GM12878 (cell line): ENCODE results near the gene MBOAT7. TPM values are rescaled to one million over a fixed set of nuclear protein-coding genes. Genes with fewer than 3 reads are reported as not detected.
A peak's percentile ranks its signal among the peaks of the same experiment; 100 is the strongest.

Source experiments
- CEBPZ ChIP-seq: fragments of 150-350 bp; IDR thresholded peaks from 2 replicates; pipeline ENCODE4 v1.6.1; 2016; ENCODE audit warnings: low read depth, low read length
- EZH2 ChIP-seq: IDR thresholded peaks from 2 replicates; pipeline ENCODE4 v1.6.1; 2012; ENCODE audit warnings: low read depth, mild to moderate bottlenecking, control low read depth, inconsistent platforms, low read length, borderline replicate concordance; ENCODE audit not compliant: control insufficient read depth
- HSF1 ChIP-seq: fragments of 150-350 bp; IDR thresholded peaks from 2 replicates; pipeline ENCODE4 v1.6.1; 2014; ENCODE audit warnings: mild to moderate bottlenecking, low read depth, low read length
- MYB ChIP-seq: fragments of 150-350 bp; IDR thresholded peaks from 2 replicates; pipeline ENCODE4 v1.6.1; 2014; ENCODE audit warnings: mild to moderate bottlenecking, low read depth, low read length, borderline replicate concordance
- NFXL1 ChIP-seq: fragments of 450-650 bp; IDR thresholded peaks from 2 replicates; pipeline ENCODE4 v1.6.1; 2017; ENCODE audit warnings: antibody characterized with exemption, mild to moderate bottlenecking, borderline replicate concordance
- POLR2A ChIP-seq: IDR thresholded peaks from 2 replicates; pipeline ENCODE4 v1.6.1; 2011; ENCODE audit warnings: low read depth, mild to moderate bottlenecking, low read length
- RB1 ChIP-seq: fragments of 450-650 bp; formaldehyde crosslinking; IDR thresholded peaks from 2 replicates; pipeline ENCODE4 v1.6.1; 2017; ENCODE audit warnings: mild to moderate bottlenecking, borderline replicate concordance
- RCOR1 ChIP-seq: conservative IDR thresholded peaks from 2 replicates; pipeline ENCODE4 v1.6.1; 2012; ENCODE audit warnings: low read depth, low read length, improper control_type of control experiment
- RFX5 ChIP-seq: IDR thresholded peaks from 2 replicates; pipeline ENCODE4 v1.6.1; 2011; ENCODE audit warnings: low read depth, low read length, improper control_type of control experiment
- TARDBP ChIP-seq: IDR thresholded peaks from 2 replicates; pipeline ENCODE4 v1.6.1; 2016; ENCODE audit warnings: borderline replicate concordance
- ZNF592 ChIP-seq: fragments of 450-650 bp; IDR thresholded peaks from 2 replicates; pipeline ENCODE4 v1.6.1; 2017; ENCODE audit warnings: mild to moderate bottlenecking, moderate library complexity
- ZNF622 ChIP-seq: fragments of 450-650 bp; IDR thresholded peaks from 2 replicates; pipeline ENCODE4 v1.6.1; 2017; ENCODE audit warnings: mild to moderate bottlenecking, inconsistent platforms
- polyA plus RNA-seq, 11 experiments: library from polyadenylated mRNA; depleted of rRNA in 4 of 11; unstranded in 6 of 11; stranded (reverse) in 5 of 11; fragments of >200 nt; fragmentation: Nextera tagmentation in 4 of 11; fragmentation: Illumina TruSeq in 1 of 11; extraction: Ambion mirVana in 4 of 11; extraction: Trizol in 1 of 11; gene quantifications; 1 replicate in 1 of 11; 2 replicates in 10 of 11; pipeline versions ENCODE4 v1.2.1 to v1.2.3, GENCODE V29; 2011 to 2016; ENCODE audit warnings: inconsistent platforms in 2 of 11, missing spikeins in 2 of 11, low read depth in 1 of 11
- total RNA-seq, 4 experiments: library from RNA; depleted of rRNA in 3 of 4; stranded (reverse); fragments of >200 nt in 3 of 4; fragmentation: Illumina TruSeq in 1 of 4; extraction: Trizol in 1 of 4; gene quantifications; 2 replicates each; pipeline versions ENCODE4 v1.2.1 to v1.2.3, GENCODE V29; 2013 to 2021
- TF ChIP-seq, protein P1 (sequence below): fragments of 450-650 bp; conservative IDR thresholded peaks from 2 replicates; pipeline ENCODE4 v1.6.1; 2017; ENCODE audit warnings: mild to moderate bottlenecking, moderate library complexity
- TF ChIP-seq, protein P2 (sequence below): fragments of 450-650 bp; formaldehyde crosslinking; IDR thresholded peaks from 2 replicates; pipeline ENCODE4 v1.4.0; 2022; ENCODE audit warnings: mild to moderate bottlenecking, moderate library complexity

The MBOAT7 gene
- total and polyA plus RNA-seq, 10 of the 15 experiments (the other 5 are each of a cell fraction or from before 2014, with no cell fraction given): 0.69 to 44.5 (median 21.7) TPM

- TF ChIP-seq ZNF592 (no peak), NFXL1 (no peak), EZH2 (no peak), ZNF622 (no peak), CEBPZ (no peak), TARDBP (no peak), RB1 (no peak), HSF1 (no peak), POLR2A (peak; percentile 91), MYB (no peak), RFX5 (no peak), RCOR1 (no peak)
- TF ChIP-seq, protein P1, sequence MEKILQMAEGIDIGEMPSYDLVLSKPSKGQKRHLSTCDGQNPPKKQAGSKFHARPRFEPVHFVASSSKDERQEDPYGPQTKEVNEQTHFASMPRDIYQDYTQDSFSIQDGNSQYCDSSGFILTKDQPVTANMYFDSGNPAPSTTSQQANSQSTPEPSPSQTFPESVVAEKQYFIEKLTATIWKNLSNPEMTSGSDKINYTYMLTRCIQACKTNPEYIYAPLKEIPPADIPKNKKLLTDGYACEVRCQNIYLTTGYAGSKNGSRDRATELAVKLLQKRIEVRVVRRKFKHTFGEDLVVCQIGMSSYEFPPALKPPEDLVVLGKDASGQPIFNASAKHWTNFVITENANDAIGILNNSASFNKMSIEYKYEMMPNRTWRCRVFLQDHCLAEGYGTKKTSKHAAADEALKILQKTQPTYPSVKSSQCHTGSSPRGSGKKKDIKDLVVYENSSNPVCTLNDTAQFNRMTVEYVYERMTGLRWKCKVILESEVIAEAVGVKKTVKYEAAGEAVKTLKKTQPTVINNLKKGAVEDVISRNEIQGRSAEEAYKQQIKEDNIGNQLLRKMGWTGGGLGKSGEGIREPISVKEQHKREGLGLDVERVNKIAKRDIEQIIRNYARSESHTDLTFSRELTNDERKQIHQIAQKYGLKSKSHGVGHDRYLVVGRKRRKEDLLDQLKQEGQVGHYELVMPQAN: no peak; the same call in 1 of the 2 replicates
- TF ChIP-seq, protein P2, sequence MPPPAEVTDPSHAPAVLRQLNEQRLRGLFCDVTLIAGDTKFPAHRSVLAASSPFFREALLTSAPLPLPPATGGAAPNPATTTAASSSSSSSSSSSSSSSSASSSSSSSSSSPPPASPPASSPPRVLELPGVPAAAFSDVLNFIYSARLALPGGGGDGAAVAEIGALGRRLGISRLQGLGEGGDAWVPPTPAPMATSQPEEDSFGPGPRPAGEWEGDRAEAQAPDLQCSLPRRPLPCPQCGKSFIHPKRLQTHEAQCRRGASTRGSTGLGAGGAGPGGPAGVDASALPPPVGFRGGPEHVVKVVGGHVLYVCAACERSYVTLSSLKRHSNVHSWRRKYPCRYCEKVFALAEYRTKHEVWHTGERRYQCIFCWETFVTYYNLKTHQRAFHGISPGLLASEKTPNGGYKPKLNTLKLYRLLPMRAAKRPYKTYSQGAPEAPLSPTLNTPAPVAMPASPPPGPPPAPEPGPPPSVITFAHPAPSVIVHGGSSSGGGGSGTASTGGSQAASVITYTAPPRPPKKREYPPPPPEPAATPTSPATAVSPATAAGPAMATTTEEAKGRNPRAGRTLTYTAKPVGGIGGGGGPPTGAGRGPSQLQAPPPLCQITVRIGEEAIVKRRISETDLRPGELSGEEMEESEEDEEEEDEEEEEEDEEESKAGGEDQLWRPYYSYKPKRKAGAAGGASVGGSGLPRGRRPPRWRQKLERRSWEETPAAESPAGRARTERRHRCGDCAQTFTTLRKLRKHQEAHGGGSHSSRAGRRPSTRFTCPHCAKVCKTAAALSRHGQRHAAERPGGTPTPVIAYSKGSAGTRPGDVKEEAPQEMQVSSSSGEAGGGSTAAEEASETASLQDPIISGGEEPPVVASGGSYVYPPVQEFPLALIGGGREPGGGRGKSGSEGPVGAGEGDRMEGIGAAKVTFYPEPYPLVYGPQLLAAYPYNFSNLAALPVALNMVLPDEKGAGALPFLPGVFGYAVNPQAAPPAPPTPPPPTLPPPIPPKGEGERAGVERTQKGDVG: no peak
Measured at GRCh38 chr19:54137699-54138488, 51.5 kb downstream of the MBOAT7 start, which contains the start of gene CNOT3 (continued).
